ENCODE data around the gene RNF26.

The RNF26 gene

DNA sequence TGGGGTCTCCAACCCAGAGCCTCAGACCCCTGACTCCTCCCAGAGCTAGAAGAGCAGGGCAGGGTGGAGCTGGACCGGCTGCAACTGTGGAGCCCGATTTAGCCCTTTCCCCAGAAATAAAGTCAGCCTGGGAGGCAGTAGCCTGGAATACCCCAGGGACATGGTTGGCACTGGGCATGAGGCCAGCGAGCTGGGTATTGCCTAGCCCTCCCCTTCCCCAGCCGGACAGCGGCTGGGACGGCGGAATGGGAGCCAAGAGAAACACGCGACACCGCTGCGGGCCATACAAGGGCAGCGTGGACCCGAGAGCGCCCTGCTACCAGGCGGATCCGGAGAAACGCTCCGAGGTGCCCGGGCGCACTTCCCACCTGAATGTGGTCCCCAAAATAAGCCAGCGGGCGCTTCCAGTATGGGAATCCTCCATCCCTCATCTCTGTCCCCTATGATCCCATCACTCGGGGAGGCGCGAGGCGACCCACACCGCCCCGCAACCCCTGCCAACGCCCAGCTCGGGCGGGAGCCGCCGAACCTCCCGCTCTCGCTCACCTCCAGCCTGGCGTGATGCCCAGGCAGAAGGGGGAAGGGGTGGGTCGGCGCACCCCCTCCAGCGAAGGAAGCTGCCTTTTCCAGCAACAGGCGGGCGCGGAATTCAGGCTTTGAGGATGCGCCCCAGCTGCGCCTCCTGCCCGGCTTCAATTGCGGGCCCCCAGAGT, 18.2 kb upstream of the RNF26 start:
- no peak for ATAC-seq

DNA sequence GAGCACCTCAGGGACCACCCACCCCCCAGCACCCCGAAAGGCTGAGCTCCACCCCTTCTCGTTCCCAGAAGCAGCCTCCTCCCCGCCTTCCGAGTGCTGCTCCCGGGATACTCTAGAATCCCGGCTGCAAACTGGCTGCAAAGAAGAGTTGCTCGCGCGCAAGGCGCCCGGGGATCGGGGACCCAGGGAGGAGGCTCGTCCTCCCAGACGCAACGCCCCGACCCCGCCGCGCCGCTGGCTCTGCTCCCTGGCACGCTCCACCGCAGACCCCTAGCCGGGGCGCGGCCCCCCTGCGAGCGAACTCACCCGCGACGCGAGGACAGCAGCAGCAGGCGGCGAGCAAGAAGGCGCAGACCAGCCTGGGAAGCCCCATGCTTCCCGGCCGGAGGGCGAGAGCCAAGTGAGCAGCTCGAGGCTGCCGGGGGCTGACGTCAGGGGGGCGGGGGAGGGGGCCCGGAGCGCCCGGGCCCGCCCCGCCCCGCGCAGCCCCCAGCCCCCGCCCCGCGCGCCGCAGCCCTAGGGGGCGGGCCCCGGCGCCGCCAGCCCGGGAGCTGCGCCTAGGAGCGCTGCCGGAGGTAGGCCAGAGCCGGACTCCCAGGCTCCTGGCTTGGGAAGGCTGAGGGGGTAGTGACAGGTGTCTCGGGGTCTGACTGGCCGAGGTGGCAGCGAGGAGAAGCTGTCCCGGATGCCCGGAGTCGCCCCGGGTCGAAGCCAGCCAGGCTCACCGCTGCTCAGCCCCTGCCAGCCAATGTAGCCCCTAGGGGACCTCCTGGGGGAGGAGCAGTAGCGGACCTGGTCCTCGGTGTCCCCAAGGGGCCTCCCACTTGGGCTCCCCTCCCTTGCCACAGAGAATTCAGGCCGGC, 17.4 kb upstream of the RNF26 start, which contains the start of gene MCAM:
MCAM (minus strand) TSS at position 402 of the 863 bp plus-strand sequence; CDS start at position 373, 29 bp downstream.
- no peak for ATAC-seq

DNA sequence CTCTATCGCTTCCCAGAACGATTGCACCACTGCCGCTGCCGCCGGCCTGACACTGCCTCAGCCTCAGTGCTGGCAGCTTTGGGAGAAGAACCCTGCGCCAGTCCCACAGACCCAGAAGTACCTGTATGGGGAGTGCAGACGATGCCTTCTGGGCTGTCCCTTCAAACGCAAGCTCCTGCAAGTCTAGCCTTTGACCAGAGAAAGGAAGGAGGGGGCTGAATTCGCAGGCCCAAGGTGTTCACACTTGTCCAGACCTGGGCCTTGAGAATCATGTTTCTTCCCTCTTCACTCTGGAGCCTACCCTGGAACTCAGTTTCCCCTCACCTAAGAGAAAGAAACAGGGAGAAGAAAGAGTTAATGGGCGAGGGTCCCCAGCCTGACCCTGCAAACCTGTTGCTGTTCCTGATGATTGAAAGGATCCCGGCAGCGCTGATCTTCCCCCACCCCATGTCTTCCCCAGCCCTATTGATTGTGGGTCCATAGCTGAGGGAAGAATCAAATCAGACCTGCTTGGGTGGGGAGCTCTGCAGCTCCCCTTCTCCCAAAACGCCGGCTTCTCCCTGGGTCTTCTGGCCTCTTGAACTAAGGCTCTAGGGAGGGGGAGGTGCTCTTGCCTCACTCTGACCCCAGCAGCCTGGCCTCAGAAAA, 16.6 kb upstream of the RNF26 start:
- ATAC-seq = no peak

DNA sequence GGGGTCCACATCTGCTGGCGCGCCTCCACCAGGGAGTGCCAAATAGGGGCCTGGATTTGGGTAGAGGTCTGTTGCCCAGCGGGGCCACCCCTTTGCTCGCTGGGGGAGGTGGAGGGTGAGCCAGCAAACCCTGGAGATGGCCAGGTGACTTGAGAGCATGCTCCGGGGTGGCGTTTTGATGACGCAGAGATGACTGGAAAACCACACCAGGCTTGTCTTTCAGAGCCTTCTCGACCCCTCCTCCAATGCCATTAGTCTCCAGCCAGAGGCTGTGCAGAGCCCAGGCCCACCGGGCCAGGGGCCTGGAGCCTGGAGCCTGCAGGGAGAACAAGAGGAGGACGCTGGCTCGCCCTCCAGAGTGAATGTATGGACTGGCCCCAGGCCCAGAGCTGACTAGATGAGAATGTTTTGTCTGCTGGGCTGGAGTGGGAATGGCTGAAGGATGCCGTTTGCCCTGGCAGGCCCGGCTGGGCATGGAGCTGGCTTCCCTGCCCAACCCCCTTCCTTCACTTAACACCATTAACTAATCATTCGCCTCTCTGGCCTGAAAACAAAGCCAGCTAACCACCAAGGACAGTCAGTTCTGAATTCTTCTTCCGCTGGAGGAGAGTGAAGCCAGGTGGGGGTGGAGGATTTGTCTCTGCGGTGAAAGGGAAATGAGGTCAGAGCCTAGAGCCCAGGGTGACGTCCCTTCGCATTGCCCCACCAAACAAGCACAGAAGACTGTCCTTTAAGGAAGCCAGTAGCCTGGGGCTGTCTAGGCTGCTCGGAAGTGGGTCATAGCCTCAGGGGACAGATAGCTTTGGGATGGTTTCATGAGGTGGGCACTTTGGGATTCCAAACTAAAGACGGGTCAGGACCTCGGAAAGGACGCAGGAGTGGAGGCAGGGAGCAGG, 15.8 kb upstream of the RNF26 start:
- peak in 1 of 2 donors; percentile 18 for ATAC-seq

DNA sequence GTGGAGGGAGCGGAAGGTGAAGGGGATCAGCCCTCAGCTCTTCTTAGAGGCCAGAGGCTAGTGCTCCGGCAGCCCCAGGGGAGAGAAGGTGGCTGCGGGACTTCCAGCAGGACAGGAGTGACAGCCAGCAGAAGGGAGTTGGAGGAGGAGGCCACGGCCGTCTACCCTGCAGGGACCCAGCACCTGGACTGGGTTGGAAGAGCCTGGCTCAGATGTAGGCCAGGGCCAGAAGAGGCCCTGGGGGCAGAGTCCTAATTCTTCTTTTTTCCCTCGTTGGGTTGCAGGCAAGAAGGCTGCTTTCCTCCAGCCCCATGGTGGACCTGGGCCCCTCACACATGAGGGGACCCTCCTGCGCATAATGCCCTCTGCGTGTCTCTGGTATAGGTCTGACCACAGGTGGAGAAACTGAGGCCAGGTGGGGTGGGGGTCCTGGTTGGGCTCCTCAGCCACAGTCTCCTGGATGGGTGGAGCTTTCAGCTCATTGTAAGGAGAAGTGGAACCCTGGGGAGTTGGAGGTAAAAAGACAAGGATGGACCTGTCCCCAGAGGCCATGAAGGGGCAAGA, 15.1 kb upstream of the RNF26 start:
- no peak for ATAC-seq

DNA sequence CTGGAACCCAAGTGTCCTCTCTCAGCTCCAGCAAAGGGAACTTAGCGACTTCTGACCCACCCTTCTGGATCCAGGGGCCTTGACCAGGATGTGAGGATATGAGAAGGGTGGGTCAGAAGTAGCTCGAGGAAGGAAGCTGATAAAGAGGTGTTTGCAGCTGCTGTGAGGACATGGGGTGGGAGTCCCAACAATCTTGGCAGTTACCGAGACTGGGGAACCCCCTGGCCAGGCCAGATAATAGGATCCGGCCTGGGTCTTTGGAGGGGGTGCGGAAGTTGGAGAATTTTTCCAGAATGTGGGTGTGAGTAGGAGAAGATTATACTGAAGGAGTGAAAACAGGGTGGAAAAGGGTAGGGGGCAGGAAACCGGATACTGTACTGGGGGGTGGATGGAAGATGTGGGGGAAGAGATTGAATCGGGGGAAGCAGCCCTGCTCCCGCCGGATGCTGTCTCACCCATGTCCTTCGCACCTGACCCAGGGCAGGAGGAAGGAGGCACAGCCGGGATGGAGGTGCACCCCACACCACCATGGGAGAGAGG, 14.6 kb upstream of the RNF26 start:
- no peak for ATAC-seq

DNA sequence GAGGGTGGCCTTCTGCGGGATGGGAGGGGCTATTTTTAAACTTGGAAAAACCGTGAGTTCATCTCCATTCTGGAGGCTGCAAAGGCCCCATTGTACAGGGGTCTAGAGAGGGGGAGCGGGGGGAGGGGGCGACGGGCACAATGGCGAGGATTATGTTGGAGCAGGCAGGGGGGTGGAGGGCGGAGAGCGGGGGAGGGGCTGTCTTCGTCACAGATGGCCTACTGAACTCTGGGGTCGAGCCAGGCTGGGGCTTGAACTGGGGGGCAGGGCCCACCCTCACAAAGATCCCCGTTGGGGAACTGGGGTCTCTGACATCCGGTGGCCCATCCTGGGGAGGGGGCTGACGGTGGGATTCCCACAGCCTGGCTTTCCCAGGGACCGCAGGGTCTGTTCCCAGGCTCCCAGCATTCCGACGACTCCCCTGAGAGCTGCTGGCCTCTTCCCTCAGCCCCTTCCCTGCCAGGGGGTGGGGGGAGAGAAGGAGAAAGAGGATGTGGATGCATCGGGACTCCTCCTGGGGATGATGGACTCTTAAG, 14.0 kb upstream of the RNF26 start:
- ATAC-seq = no peak

DNA sequence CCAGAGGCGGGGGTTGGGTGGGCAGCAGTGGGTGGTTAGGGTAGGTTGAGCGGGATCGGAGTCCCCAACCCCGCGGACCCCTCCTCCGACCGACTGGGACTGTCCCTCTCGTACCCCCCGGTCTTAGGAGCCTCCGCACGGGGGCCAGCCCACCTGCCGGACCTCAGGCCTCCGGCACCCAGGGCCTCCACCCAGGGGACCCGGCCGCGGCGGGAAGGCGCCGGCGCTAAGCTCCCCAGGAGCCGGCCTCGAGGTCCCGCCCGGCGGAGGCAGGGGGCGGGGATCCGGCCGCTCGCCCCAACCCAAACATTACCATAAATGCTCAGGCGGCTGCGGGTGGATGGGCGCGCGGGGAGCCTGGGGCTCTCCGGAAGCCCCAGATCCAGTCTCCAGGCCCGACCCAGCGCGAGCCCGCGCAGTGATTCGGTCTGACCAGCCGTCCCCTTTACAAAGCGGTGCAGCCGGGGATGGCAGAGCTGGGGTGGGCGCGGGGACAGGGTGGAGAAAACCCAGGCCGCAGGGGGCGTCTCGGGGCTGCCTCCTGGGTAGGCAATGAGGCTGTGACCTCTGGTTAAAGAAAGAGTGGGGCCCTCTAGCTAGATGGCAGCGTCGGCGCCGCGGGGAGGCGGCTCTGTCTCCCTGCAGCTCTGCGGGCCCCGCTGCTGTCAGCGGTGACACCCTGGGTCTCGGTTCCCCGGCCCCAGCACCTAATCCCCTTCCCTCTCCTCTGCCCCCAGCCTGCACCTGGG, 13.4 kb upstream of the RNF26 start:
- peak; percentile 49 to 63 for ATAC-seq

DNA sequence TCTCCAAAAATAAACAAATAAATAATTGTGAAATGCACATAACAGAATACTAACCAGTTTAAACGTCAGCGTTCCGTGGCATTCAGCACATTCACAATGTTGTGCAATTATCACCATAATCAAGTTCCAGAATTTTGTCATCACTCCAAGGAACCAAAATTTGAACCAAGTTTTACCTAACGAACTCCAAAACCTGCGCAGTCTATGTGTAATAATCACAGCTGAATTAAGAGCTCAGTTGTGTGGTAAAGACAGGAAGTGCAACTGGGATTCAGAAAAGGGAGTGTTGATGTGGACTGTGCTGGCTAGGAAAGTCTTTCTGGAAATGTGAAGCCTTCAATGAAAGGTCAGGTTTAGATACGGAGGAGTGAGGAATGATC, 12.0 kb upstream of the RNF26 start:
- ATAC-seq = no peak

DNA sequence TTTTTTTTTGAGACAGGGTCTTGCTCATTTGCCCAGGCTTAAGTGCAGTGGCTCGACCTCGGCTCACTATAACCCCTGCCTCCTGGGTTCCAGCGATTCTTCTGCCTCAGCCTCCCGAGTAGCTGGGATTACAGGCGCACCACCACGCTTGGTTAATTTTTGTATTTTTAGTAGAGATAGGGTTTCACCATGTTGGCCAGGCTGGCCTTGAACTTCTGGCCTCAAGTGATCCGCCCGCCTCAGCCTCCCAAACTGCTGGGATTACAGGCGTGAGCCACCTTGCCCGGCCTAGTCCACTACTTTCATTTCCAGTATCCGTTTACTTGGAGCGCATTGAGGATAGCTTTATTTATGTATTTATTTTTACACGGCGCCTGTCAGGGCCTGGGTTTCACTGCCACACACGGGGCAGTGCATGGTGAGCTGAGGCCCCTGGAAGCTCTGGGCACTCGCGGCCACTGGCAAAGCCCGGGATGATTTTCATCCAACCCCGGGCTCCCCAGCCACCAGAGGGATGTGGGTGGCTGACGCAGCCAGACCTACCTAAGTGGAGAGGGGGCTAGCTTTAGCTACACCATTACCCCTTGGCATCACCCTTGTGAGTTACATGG, 11.3 kb upstream of the RNF26 start:
- no peak for ATAC-seq

DNA sequence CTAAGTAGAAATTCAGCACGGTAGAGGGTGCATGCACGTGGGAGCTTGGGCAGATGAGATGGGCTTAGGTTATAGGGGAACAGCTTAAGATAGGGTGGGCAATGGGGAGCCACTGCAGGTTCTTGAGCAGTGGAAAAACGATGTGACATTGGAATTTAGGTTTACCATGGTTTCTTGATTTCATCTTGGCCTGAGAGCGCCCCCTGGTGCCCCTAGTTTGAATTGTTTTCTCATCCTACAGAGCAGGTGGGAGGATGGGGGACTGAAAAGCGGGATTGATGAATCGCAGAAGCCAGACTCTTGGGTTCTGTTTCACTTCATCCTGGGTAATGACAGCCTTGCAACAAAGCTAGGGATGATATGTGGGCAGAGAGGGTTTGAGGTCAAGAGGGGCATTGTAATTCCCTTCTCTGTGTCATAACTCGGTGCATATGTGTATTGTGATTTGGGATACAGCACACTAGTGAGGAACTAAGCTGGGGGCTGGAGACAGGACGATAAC, 10.7 kb upstream of the RNF26 start:
- no peak for ATAC-seq

DNA sequence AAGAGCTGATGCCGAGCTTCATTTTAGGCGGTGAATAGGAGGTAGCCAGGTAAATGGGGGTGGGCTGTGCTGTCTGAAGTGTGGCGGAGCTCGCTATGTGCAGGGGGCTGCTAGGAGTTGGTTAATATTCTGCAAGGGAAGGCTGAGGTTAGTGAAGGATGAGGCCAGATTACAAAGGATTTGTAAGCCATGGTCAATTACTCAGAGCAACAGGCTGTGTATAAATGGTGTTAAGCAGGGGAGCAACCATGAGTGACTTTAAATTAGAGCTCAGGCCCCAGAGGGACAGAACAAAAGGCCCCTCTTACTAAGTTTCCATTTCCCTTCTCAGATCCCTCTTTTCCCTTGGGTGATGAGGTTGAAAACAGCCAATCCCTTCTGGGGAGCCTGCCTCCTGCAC, 10.1 kb upstream of the RNF26 start:
- ATAC-seq = no peak

DNA sequence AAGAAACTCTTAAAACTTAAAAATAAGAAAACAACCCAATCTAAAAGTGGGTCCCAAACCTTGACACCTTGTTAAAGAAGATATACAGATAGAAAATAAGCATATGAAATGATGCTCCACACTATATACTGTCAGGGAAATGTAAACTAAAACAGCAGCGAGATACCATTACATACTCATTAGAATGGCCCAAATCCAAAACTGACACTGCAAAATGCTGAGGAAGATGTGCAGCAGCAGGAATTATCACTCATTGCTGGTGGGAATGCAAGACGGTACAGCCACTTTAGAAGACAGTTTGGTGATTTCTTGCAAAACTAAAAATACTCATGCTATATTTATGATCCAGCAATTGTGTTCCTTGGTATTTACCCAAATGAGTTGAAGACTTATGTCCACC, 5.0 kb upstream of the RNF26 start:
- ATAC-seq = no peak

DNA sequence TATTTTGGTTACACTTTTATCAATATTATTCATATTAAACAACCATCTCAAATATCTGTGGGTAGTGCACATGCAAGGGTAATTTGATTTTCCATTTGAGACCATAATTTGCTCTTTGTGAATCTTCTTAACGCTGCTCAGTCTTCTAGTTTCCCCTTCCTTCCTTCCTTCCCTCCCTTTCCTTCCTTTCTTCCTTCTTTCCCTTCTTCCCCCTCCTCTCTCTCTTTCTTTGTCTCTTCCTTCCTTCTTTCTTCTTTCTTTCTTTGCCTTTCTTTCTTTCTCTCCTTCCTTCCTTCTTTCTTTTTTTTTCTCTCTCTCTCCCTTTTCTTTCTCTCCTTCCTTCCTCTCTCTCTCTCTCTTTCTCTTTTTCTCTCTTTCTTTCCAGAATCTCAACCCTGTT, 4.1 kb upstream of the RNF26 start:
- ATAC-seq = no peak

DNA sequence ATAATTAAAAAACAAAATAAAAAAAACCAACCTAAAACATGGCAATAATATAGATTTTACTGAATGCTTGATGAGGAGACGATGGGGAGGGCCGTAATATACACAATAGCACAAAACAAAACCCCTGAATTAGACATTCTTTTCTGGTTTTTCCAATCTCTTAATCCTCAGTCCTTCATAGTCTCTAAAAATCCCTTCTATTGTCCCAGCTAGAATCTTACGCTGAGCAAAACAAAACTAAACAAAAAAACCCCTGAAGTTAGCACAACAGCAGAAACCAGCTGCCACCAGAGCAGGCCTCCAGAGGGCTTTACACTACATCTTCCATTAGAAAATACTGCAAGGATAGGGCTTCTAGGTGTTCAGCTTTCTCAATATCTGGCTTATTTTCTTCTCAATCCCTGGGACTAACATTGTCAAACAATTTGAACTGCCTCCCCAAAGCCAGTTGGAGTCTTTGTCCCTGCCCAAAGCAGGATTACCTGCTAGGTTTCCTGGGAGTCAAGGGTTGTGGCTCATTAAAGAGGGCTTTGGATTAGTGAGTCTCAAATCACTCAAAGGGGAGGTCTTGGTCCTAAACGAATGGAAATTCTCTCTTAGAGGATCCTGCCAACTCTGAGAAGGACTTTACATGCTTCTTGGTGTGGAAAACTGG, 2.1 kb upstream of the RNF26 start:
- no peak for ATAC-seq

DNA sequence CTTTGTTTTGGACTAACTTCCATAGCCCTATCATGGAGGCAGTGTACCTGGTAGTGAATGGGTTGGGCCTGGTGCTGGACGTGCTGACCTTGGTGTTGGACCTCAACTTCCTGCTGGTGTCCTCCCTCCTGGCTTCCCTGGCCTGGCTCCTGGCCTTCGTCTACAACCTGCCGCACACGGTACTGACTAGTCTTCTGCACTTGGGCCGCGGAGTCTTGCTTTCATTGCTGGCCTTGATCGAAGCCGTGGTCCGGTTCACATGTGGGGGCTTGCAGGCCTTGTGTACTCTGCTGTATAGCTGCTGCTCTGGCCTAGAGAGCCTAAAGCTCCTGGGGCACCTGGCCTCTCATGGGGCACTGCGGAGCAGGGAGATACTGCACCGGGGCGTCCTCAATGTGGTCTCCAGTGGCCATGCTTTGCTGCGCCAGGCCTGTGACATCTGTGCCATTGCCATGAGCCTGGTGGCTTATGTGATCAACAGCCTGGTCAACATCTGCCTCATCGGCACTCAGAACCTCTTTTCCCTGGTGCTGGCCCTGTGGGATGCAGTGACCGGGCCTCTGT, 846 bp downstream of the RNF26 start:
- ATAC-seq = no peak

DNA sequence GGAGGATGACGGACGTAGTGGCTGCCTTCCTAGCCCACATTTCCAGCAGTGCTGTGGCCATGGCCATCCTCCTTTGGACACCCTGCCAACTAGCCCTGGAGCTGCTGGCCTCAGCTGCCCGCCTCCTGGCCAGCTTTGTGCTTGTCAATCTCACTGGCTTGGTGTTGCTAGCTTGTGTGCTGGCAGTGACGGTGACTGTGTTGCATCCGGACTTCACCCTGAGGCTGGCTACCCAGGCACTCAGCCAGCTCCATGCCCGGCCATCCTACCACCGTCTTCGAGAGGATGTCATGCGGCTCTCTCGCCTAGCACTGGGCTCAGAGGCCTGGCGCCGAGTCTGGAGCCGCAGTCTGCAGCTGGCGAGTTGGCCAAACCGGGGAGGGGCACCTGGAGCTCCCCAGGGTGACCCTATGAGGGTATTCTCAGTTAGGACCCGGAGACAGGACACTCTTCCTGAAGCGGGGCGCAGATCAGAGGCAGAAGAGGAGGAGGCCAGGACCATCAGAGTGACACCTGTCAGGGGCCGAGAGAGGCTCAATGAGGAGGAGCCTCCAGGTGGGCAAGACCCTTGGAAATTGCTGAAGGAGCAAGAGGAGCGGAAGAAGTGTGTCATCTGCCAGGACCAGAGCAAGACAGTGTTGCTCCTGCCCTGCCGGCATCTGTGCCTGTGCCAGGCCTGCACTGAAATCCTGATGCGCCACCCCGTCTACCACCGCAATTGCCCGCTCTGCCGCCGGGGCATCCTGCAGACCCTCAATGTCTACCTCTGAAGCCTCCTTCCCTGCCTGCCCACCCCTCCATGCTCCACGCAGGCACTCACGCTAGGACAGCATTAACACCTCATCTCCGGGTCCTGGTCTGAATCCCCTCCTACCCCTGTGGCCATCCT, 1.6 kb downstream of the RNF26 start:
- no peak for ATAC-seq

Measured in activated CD4-positive, CD25-positive, alpha-beta regulatory T cell treated with anti-CD3 and anti-CD28 coated beads, Interleukin-2, amount 50 U/mL, for 24 hours (primary cell).